ENCODE data around the gene RABL6.

- TF ChIP-seq POLR2A (IDR thresholded peaks at IDR 0.05; ENCODE audit: low read length) (no peak), GATA1 (IDR thresholded peaks at IDR 0.05; ENCODE audit: low read depth, low read length) (no peak)
These were observed 44.7 kb upstream of the RABL6 start for GRCh38 chr9:136762915-136763648.

All from erythroblast (primary cell).